Vagina (tissue), 2 donors: Measurements from ENCODE around the gene PGM2L1. TPM values are rescaled to one million over a fixed set of nuclear protein-coding genes. Genes with fewer than 3 reads are reported as not detected.

Experiments
- DNase-seq, 2 donors: peaks; one replicate each; pipeline ENCODE4 v3.0.0-alpha.2; 2017; ENCODE audit errors: extremely low spot score in 2 of 2
- H3K27ac ChIP-seq: fragments of 200-600 bp; sonication (generic); one replicate; pipeline ENCODE4 v1.5.1; 2019
- H3K27me3 ChIP-seq: fragments of 200-600 bp; sonication (generic); one replicate; pipeline ENCODE4 v1.5.1; 2019
- H3K36me3 ChIP-seq, 2 donors: fragments of 200-600 bp; sonication (generic); one replicate each; pipeline ENCODE4 v1.5.1; 2017 to 2019
- H3K4me1 ChIP-seq: fragments of 200-600 bp; sonication (generic); one replicate; pipeline ENCODE4 v1.5.1; 2019
- H3K4me3 ChIP-seq, 2 donors: fragments of 200-600 bp; sonication (generic); 1 replicate in 1 of 2; 2 replicates in 1 of 2; pipeline ENCODE4 v1.5.1; 2016 to 2019
- H3K9me3 ChIP-seq: fragments of 200-600 bp; sonication (generic); one replicate; pipeline ENCODE4 v1.5.1; 2019
- CTCF ChIP-seq, 3 experiments: fragments of 450-650 bp in 2 of 3; fragments of 200-600 bp in 1 of 3; sonication (generic) in 1 of 3; IDR thresholded peaks; one replicate each; pipeline ENCODE4 v1.5.1; 2017 to 2019; ENCODE audit warnings: antibody characterized with exemption in 3 of 3, mild to moderate bottlenecking in 2 of 3, moderate library complexity in 2 of 3
- POLR2A ChIP-seq, 2 donors: fragments of 450-650 bp; IDR thresholded peaks; one replicate each; pipeline ENCODE4 v1.6.1; 2017; ENCODE audit warnings: antibody characterized with exemption in 2 of 2, mild to moderate bottlenecking in 2 of 2, moderate library complexity in 2 of 2
- POLR2AphosphoS5 ChIP-seq, 2 donors: sonication (generic); formaldehyde crosslinking; IDR thresholded peaks; one replicate each; pipeline ENCODE4 v1.9.0; 2017; ENCODE audit warnings: antibody characterized with exemption in 2 of 2, mild to moderate bottlenecking in 2 of 2, low read depth in 1 of 2; ENCODE audit not compliant: insufficient read depth in 1 of 2
- intact Hi-C: fragments of 100-400 bp; cut with DNase I; formaldehyde crosslinking; loops from one replicate; pipeline ENCODE4 v1.15.1; 2023
- total RNA-seq: library from RNA; depleted of rRNA; stranded (reverse); fragments of >200 nt; gene quantifications from one replicate; pipeline ENCODE4 v1.2.3, GENCODE V29; 2016

The PGM2L1 gene
- total RNA-seq, 1 donor from 2014 or later = 10.6 TPM

- Histone ChIP-seq H3K9me3 (no peaks in the 10 kb centered on the region), H3K4me1 (no peaks in the 10 kb centered on the region), H3K27ac (no peak overlapping the region), H3K4me3 (no peak overlapping the region), H3K27me3 (no peaks in the 10 kb centered on the region), H3K36me3 (no peaks in the 10 kb centered on the region)
- no peak for DNase-seq
- no peak for TF ChIP-seq POLR2A (IDR thresholded peaks at IDR 0.05)
- no peak for TF ChIP-seq POLR2AphosphoS5 (IDR thresholded peaks at IDR 0.05; ENCODE audit: insufficient read depth in 1 of 2, low read depth in 1 of 2)
- no peak for TF ChIP-seq CTCF (IDR thresholded peaks at IDR 0.05)
- intact Hi-C loops = no loop called here
These were observed 5.5 kb upstream of the PGM2L1 start for GRCh38 chr11:74403607-74404321.

GRCh38 chr11:74400606-74401005, 2.4 kb upstream of the PGM2L1 start:
- H3K36me3 ChIP-seq = no peaks in the 10 kb centered on the region
- peaks cover 16% of the 10 kb centered on the region for H3K4me1 ChIP-seq
- no peak for TF ChIP-seq POLR2AphosphoS5 (IDR thresholded peaks at IDR 0.05; ENCODE audit: insufficient read depth in 1 of 2, low read depth in 1 of 2)
- no peak for TF ChIP-seq CTCF (IDR thresholded peaks at IDR 0.05)
- no peak for TF ChIP-seq POLR2A (IDR thresholded peaks at IDR 0.05)
- H3K27ac ChIP-seq = no peak overlapping the region
- DNase-seq = no peak
- no peaks in the 10 kb centered on the region for H3K27me3 ChIP-seq
- intact Hi-C loops = no loop called here
- no peaks in the 10 kb centered on the region for H3K9me3 ChIP-seq
- no peak overlapping the region for H3K4me3 ChIP-seq

- Histone ChIP-seq H3K36me3 (no peaks in the 10 kb centered on the region), H3K27ac (peak overlapping the region; percentile 92), H3K9me3 (no peaks in the 10 kb centered on the region), H3K4me1 (peaks cover 24% of the 10 kb centered on the region), H3K27me3 (no peaks in the 10 kb centered on the region), H3K4me3 (peak overlapping the region; percentile 87 to 93)
- intact Hi-C loops = no loop called here
- DNase-seq = peak in 1 of 2 donors; percentile 88
- peak in 1 of 2 donors; percentile 29 for TF ChIP-seq POLR2AphosphoS5 (IDR thresholded peaks at IDR 0.05; ENCODE audit: insufficient read depth in 1 of 2, low read depth in 1 of 2)
- TF ChIP-seq CTCF (IDR thresholded peaks at IDR 0.05) = no peak
These were observed 561 bp downstream of the PGM2L1 start for GRCh38 chr11:74397501-74398243.

- Histone ChIP-seq H3K27me3 (no peaks in the 10 kb centered on the region), H3K9me3 (no peaks in the 10 kb centered on the region), H3K4me1 (peaks cover 26% of the 10 kb centered on the region), H3K36me3 (no peaks in the 10 kb centered on the region), H3K27ac (no peak overlapping the region), H3K4me3 (no peak overlapping the region)
- DNase-seq = no peak
- TF ChIP-seq CTCF (IDR thresholded peaks at IDR 0.05) (no peak), POLR2AphosphoS5 (IDR thresholded peaks at IDR 0.05; ENCODE audit: insufficient read depth in 1 of 2, low read depth in 1 of 2) (no peak), POLR2A (IDR thresholded peaks at IDR 0.05) (no peak)
- intact Hi-C loops = no loop called here
These were observed 6.0 kb downstream of the PGM2L1 start for GRCh38 chr11:74392256-74392655.

- TF ChIP-seq POLR2AphosphoS5 (IDR thresholded peaks at IDR 0.05; ENCODE audit: insufficient read depth in 1 of 2, low read depth in 1 of 2) (no peak), CTCF (IDR thresholded peaks at IDR 0.05) (no peak), POLR2A (IDR thresholded peaks at IDR 0.05) (no peak)
- H3K27me3 ChIP-seq = no peaks in the 10 kb centered on the region
- no peak for DNase-seq
- no peak overlapping the region for H3K4me3 ChIP-seq
- H3K9me3 ChIP-seq = no peaks in the 10 kb centered on the region
- peaks cover 16% of the 10 kb centered on the region for H3K4me1 ChIP-seq
- no peak overlapping the region for H3K27ac ChIP-seq
- H3K36me3 ChIP-seq = no peaks in the 10 kb centered on the region
- intact Hi-C loops = no loop called here
These were observed 7.0 kb downstream of the PGM2L1 start for GRCh38 chr11:74391193-74391592.
